NCI-H1694 treated with DMSO at 0.1 percent for 48 hours (cell line): ENCODE data around the gene TTR.

Source experiments
- DNase-seq: peaks from one replicate; lab custom pipeline; 2025; lab: John Stamatoyannopoulos, UW

Gene TTR

DNA sequence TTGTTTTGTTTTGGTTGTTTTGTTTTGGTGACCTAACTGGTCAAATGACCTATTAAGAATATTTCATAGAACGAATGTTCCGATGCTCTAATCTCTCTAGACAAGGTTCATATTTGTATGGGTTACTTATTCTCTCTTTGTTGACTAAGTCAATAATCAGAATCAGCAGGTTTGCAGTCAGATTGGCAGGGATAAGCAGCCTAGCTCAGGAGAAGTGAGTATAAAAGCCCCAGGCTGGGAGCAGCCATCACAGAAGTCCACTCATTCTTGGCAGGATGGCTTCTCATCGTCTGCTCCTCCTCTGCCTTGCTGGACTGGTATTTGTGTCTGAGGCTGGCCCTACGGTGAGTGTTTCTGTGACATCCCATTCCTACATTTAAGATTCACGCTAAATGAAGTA is at the start of gene TTR:
TSS of gene TTR (plus strand) at position 250 of the 400 bp plus-strand sequence. CDS start at position 276, 26 bp downstream.
- no peak for DNase-seq

DNA sequence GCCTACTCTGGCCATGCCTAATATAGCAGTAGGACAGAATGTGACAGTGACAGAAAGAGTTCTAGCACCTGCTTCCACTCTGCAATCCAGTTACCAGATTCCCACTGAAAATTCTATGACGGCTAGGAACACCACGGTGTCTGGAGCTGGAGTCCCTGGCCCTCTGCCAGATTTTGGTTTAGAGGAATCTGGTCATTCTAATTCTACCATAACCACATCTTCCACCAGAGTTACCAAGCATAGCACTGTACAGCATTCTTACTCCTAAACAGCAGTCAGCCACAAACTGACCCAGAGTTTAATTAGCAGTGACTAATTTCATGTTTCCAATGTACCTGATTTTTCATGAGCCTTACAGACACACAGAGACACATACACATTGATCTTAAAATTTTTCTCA is 45.2 kb upstream of the TTR start:
- no peak for DNase-seq

DNA sequence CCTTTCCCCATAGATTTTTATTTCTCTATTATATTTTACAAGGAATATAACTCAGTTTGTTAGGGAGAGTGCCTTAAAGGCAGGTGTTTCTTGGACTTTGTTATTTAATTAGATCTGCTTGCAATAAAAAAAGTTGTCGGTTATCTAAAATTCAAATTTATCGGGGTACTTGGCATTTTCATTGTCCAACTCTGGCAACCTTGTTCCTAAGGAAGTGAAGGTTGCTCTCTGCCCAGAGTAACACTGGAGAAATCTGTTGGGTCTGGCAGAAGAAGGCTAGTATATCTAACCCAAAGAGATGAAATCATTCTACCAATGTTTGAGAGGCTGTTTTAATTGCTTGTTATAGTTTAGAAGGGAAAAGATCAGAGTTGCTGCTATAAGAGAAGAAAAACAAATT is 42.8 kb upstream of the TTR start:
- no peak for DNase-seq

DNA sequence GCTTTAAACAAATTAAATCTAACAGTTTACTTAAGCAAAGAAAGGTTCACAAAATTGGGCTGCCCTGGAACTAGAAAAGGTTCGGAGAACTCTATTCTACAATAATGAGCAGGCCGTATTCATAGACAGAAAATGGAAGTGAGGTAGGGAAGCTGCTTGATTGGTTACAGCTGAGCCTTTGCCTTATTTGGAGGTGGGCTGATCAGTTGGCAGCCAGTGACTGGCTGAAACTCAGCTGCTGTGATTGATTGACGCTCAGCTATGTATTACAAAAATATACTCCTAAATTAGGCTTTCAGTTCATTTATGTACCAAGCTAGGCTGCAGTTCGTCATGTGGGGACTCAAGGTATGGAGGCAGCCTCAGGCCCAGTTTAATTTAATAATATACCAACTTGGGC is 42.3 kb upstream of the TTR start:
- DNase-seq, result no peak

DNA sequence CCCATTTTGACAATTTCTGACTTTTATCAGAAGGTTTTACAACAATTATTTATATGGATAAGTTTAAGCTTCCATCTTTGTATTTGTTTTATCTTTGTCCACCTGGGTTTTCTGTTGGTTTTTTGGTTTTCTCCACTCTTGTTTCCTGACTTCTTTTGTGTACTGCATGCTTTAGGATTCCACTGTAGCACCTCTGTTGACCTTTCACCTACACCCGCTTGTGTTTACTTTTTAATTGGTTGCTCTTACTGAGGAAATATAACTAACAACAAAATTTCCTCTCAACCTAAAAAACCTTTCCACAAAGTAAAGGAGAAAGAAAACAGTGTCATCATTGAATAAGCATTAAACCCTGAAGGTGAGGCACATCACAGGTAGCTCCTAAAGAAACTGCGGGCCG is 39.8 kb upstream of the TTR start:
- DNase-seq, result no peak

DNA sequence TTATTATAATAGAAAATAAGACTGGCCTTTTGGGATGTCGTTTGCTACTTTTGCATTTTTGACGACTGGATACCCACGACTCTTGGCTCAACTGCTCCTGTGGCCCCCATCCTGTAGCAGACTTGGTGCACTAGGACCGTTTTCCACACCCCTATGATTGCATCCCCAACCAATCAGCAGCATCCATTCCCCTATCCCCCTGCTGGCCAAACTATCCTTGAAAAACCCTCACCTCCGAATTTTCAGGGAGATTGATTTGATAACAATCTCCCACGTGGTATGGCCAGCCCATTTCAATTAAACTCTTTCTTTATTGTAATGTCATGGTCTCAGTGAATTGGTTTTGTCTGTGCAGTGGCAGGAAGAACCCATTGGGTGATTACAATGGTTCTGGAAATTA is 37.9 kb upstream of the TTR start:
- DNase-seq, result no peak

DNA sequence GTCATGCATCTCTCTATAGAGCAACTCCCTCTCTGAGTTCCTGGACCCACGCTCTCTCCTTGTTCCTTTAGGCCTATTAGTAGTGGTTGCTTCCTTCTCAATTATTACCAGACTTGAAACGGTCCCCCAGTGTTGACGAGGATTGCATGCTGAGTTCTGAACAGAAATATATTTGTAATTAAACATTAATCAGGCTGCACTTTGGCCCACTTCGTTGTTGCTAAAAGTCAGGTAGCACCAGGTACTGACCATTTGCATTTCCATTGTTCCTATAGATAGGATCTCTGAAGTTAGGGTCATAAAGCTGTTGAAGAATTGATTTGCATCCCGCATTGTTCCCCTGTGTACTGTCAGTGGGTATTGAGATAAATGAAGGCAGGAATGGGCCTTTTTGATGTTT is 36.9 kb upstream of the TTR start:
- DNase-seq, result no peak

DNA sequence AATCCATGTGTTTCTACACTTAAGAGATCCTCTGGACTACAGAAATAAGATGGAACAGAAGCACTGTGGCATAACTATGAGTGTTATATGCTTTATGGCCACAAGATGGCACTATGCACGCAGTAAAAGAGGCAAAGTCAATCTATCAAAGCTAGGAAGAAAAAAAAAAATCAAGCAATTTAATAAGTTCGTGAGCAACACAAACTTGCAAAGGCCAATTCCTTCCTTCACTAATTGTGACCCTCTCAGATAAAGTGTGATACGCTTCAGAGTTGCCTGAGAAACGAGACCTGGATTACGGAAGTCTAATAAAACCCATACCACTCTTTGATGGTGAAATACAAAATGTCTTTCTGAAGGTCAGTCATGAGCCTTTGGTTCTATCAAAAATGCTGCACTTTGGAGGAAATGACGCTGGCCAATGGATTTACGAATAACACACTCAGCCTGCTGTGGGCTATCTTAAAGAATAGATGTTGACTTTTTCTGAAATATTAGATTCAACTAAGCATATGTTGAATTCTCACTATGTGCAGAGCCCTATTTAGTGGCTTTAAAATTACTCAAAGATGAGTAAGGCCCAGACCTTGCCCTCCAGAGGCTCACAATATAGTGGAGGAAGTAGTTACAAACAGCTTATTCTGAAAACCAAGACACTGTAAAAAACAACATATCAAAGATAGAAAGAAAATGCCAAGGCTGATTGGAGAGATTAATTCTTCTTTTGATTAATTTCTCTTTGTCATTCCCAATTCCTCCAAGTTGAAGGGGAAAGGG is 35.5 kb upstream of the TTR start:
- peak; percentile 67 for DNase-seq

DNA sequence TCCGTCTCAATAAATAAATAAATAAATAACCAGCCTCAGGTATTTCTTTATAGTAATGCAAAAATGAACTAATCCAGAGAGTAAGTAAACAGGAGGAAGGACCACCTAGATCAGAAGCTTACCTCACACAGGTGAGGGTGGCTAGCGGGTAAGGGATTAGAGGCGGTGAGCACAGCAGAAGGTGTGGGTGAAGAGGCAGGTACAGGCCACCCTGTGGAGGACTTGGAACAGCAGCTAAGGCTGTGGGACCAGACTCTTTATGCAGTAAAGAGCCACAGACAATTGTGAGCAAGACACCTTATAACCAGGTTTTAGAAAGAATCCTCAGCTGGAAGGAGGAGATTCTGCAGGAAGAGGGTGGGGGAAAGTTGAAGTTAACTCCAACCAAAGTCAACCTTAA is 34.2 kb upstream of the TTR start:
- DNase-seq, result no peak

DNA sequence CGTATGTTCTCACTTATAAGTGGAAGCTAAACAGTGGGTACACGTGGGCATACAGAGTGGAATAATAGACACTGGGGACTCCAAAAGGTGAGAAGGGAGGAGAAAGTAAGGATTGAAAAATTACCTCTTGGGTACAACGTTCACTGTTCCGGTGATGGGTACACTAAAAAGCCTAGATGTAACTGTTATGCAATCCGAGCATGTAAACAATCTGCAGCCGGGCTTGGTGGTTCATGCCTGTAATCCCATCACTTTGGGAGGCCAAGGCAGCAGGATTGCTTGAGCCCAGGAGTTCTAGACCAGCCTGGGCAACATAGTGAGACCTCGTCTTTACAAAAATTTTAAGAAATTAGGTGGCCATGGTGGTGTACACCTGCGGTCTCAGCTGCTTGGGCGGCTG is 33.1 kb upstream of the TTR start:
- no peak for DNase-seq

DNA sequence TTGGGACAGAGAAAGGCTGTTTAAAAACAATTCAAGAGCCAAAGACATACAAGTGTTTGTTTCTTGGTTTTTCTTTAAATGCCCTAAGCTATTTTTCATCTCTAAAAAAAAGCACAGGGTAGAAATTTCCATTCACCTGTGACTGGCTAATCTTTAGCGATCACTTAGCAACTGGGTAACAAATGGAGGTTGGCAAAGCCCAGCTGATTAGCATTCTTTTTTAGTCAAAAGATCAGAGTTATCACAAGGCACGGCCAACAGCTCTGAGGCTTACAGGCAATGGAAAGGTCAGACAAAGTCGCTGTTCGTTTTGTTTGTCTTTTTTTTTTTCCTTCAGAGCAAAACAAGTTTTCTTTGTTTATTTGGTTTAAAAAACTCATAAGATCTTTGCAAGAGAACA is 29.0 kb upstream of the TTR start:
- DNase-seq, result no peak

DNA sequence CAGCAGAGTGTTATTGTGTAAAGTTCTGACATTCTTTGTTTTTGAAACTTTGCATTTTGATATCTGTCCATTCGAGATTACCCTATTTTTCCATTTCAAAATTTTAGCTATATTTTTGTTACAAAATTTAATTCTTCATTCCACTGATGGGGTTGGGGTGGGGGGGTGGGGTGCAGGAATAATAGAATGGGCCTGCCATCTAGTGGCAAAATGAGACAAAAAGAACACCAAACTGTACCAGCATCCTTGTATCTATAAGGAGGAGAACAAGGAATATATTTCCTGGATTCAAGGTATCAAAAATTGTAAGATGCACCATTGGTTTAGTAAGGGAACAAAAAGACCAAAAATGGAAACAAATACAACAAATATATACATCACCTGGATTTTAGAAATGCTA is 27.9 kb upstream of the TTR start:
- no peak for DNase-seq

DNA sequence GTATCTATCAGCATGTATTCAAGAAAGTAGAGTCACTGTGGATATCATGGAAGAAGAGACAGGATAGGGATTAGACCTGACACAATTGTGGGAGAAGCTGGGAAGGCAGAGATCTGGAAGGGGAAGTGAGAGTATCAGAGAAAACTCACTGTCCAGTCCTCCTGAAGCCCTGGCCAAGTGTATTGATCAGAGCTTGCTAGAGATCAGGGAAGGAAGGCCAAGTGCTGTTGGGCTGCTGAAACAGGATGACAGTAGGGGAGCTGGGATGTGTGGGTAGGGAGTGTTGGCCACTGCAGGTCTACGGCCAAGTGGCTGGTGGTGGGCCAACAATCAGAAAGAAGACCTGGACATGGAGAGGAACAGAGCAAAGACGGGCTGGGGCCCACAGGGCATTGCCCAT is 26.3 kb upstream of the TTR start:
- no peak for DNase-seq

DNA sequence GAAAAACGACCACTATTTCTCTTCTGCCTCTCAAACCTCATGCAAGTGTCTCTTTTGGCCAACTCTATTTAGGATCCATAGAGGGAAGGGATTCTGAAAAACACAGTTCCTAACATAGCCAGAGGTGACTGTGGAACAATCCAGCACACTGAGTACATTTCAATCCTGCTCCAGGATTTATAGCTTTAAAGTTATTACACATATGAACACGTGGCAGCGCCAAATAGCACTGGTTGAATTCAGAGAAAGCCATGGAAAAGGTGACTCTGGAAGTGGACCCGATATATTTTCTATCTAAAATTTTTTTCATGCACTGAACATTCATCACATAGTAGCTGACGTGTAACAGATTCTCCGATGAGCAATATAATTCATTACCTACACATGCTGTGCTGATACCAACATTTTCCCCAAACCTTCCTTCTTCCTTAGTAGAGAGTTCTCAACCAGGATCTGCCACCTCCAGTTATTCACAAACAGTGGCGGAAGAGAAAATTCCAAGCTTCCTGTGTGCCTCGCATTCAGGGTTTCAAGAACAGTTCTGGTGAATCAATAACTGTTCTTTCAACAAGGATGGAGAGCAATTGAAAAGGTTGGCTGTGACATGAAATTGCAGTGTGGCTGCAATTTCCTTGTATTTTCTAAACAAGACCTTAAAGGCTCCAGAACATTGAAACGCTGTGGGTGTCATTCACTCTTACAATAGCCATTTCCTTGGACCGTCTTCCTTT is 25.7 kb upstream of the TTR start:
- DNase-seq, result no peak

DNA sequence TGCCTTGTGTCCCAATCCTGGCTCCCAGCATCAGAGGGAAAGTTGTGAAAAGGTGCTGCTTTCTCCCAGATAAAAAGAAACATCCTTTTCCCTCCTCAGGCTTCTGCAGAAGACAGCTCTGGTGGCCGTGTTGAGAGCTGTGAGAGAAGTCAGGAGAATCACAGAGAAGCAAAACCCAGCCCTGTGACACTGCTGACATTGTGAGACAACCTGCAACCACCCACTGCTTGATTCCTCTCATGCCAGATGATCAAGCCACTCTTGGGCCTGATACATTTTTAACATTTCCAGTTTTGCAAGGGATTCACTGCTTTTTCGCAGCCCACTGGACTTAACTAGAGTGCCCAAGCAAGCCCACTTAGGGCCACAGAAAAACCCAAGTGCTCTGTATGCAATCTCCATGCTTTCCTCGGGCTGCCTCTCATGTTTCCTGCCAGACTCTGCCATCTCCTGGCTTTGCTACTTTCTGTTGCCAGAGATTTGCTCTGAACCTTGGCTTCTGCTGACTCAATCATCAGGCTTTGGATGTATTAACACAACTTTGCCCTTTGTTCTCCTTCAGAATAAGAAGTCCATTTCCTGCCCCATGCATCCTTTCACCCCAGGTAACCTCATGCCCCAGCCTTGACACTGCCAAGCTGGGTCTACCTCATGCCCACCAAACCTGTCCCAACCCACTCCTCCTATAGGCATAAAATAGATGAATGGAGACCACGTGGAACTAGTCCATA is 24.9 kb upstream of the TTR start:
- no peak for DNase-seq

DNA sequence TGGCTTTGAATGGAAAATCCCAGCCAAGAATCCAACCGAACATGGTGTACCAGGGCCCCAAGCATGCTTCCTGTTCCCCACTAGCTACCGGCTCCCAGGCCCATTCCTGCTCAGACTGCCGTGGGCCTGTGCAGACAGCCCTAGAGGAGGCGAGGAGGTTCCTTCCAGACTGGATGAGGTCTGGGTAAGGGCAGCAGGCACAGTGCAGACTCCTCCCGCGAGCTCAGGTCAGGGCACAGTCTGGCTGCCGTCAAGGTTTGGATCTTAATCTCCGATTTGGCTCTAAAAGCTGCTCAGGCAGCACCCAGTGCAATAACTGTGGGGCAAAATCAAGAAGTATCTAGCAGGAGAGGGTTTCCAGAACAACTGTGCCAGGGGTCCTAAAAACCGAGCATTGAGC is 19.3 kb upstream of the TTR start:
- DNase-seq, result no peak

DNA sequence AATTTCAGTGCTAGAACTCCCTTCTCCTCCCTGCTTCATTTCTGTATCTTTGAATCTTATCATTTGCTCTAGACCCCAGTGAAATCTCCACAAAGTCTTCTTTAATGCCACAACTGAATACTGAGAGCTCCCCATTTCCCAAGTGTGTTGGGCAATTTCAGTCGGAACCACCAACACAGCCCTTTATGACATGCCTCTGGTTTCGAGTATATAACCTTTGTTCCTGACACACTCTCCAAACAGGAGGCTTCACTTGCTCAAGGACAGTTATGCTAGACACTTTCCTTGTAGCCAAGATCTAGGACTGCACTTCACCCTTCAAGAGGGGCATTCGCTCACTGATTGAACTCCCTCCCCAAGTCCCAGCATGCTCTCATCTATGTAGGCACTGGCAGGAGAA is 18.6 kb upstream of the TTR start:
- no peak for DNase-seq

DNA sequence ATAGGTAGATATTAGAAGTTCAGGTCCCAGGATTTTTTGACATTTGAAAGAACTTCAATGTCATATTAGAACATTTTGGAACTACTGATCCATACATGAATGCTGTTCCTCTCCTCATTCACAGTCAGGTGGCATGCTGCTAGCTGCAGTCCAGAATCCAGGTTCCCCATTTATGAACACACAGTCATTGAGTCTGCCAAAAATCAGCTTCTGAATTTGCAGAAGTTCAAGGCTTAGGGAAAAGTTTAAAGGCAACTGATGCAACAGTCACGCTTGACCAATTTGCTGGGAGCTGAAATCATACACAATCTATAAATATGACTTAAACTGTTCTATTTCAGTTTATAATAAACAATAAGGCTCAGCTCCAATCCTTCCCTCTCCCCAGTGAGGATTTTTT is 17.3 kb upstream of the TTR start:
- DNase-seq, result no peak

DNA sequence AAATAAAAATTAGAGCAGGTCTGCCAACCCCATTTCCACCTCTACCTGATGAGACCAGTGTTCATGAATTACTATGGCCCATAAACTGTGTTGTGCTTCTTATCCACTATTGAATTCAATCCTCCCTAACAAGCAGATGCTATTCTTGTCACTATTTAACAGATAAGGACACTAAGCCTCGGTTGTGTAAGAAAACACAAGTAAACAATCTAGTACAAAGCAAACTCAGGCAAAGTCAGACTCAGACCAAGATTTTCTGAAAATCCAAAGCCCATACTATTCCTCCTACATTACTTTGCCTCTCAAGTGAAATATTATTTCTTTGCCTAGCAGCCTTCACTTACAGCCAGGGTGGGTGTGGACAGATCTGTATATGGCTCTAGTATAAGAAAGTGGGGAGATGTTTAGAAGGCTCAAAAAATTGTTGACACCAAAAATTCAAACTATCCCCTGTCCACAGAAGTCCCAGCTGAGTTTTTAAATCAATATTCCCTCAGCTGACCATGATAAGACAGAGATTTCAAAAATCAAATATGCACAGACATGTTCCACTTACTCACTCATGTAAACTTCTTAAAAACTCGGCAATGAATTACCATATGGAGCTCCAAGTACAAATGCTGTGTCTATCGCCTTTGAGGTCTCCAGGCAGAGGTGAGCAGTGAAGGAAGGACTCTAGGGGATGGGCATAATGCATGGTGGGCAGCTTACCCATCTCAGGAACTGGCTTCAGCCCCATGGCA is 16.0 kb upstream of the TTR start:
- no peak for DNase-seq

DNA sequence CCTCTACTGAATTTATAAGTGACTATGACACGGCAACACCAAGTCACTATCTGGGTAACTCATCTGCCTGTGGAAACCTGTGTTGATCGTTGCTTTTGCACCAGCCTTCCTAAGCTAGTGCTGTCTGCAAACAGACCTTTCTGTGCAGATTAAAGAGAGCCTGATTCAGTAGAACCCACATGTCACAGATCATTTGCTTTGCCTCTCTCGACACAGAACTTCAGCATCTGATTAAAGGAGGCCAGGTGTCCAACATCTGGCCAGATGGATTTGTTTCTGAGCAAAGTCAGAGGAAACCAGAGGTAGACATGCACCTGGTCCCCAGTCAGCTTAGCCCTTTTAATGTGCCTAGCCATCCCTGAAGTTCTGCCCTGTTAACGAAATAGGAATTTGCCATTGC is 15.0 kb upstream of the TTR start:
- no peak for DNase-seq

DNA sequence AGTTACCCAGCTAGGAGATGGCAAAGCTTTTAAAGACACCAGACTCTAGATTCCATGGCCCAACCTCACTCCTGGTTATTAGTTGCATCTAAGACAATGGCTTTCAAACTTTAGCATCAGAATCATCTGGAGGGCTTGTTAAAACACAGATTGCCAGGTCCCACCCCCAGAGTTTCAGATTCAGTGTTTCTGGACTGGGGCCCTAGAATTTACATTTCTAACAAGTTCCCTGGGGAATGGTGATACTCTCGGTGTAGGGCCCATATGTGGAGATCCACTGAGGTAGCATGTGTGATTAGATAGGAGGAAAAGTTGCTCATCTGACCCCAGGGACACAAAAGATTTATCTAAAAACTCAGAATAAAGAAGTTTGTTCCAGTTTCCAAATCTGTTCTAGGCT is 14.5 kb upstream of the TTR start:
- DNase-seq, result no peak

DNA sequence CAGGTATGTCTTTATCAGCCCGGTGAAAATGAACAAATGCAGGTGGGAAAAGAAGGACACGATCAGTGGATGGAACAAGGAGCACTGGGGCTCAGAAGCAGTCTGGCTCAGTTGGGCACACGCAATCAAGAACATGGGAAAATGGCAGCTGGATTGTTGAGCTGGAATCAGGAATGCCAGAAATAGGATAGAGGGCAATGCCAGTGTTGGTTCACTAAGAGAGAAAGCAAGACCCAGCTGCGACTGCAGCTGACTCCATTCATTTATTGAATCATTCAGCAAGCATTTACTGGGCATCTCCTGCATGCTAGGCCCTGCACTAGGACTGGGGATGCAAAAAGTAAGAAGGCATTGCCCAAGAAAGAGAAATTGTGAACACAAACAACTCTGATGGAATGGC is 13.6 kb upstream of the TTR start:
- DNase-seq, result no peak
